ENCODE measurements around the gene MSRB2. TPM values are rescaled to one million over a fixed set of nuclear protein-coding genes. Genes with fewer than 3 reads are reported as not detected.
A peak's percentile ranks its signal among the peaks of the same experiment; 100 is the strongest.

The MSRB2 gene
- total and polyA plus RNA-seq, 2 experiments from 2014 or later: 9.5 to 34.6 TPM

- TF ChIP-seq ZNF114 (CRISPR knock-in tag; IDR thresholded peaks at IDR 0.05) (no peak), EZH2 (IDR thresholded peaks at IDR 0.05; ENCODE audit: low read depth, unreplicated experiment) (no peak), CTCF (conservative IDR thresholded peaks at IDR 0.05; ENCODE audit: low read depth in 2 of 2) (no peak), ZNF462 (CRISPR knock-in tag; IDR thresholded peaks at IDR 0.05) (no peak), ETS1 (IDR thresholded peaks at IDR 0.05) (no peak)
- H3K36me3 Mint-ChIP-seq (ENCODE audit: low read depth): peaks cover 12% of the 10 kb centered on the region; the same call in 2 of the 3 replicates
- no peaks in the 10 kb centered on the region for H4K20me1 ChIP-seq (replicated peaks; ENCODE audit: insufficient read depth)
- no peak overlapping the region for H3K27ac Mint-ChIP-seq
- peak overlapping the region; percentile 70 for H3K4me2 ChIP-seq
- DNase-seq (ENCODE audit: low spot score) (no peak), ATAC-seq (no peak; the same call in 1 of the 3 replicates)
- H2AFZ ChIP-seq: peak overlapping the region; percentile 88
- no peaks in the 10 kb centered on the region for H3K9me2 ChIP-seq (ENCODE audit: insufficient read depth)
- peak overlapping the region; percentile 60; the same call in 1 of the 2 replicates for H3K27ac ChIP-seq (ENCODE audit: low read depth)
- H3K79me2 ChIP-seq (replicated peaks; ENCODE audit: insufficient read depth): no peaks in the 10 kb centered on the region; the same call in 1 of the 2 replicates
- H3K4me1 Mint-ChIP-seq: peaks cover 27% of the 10 kb centered on the region
- H3K4me3 ChIP-seq: peak overlapping the region; percentile 40
- peaks cover 8% of the 10 kb centered on the region for H3K27me3 Mint-ChIP-seq (ENCODE audit: insufficient read depth, low read depth, poor library complexity)
- H3K27me3 ChIP-seq (ENCODE audit: insufficient read depth): no peaks in the 10 kb centered on the region
- 0 out of 2 replicates have a peak, but pooled peaks cover 6% of the 10 kb centered on the region for H3F3A ChIP-seq (replicated peaks; ENCODE audit: low read depth)
- peak overlapping the region; percentile 52 for H3K4me3 Mint-ChIP-seq
- H3K36me3 ChIP-seq (ENCODE audit: insufficient read depth): no peaks in the 10 kb centered on the region
- peaks cover 31% of the 10 kb centered on the region for H3K4me1 ChIP-seq (ENCODE audit: insufficient read depth)
- H3K9me3 Mint-ChIP-seq: peaks cover 20% of the 10 kb centered on the region; the same call in 2 of the 3 replicates
These were observed 484 bp upstream of the MSRB2 start for GRCh38 chr10:23094786-23095403.
